Neural cell (in vitro differentiated cells): ENCODE data around the gene SPDYE2B. TPM values are rescaled to one million over a fixed set of nuclear protein-coding genes. Genes with fewer than 3 reads are reported as not detected.
"Not testable (repeated sequence)": the region's sequence is repeated elsewhere in the genome, so short reads cannot be mapped to it uniquely, and the experiment has no call there.

Experiments used
- H2AFZ ChIP-seq: fragments of 200-600, 300-800 bp; sonication (generic), shearing (Covaris generic); 2 replicates; pipeline ENCODE4 v1.6.0; 2014; ENCODE audit warnings: low read depth, mild to moderate bottlenecking, antibody characterized with exemption, low read length, moderate library complexity
- H3F3A ChIP-seq: fragments of 200-600 bp; shearing (Covaris generic); 2 replicates; pipeline ENCODE4 v1.6.1; 2016; ENCODE audit warnings: mild to moderate bottlenecking, moderate library complexity, mixed read lengths, antibody characterized with exemption, low read length; ENCODE audit not compliant: insufficient read depth, poor library complexity, severe bottlenecking
- H3K27ac ChIP-seq: fragments of 200-600, 300-800 bp; sonication (generic), shearing (Covaris generic); 2 replicates; pipeline ENCODE4 v1.5.1; 2014; ENCODE audit warnings: mild to moderate bottlenecking, low read length, moderate library complexity
- H3K27me3 ChIP-seq: fragments of 300-800, 200-600 bp; sonication (generic), shearing (Covaris generic); 2 replicates; pipeline ENCODE4 v1.6.0; 2014; ENCODE audit warnings: mild to moderate bottlenecking, low read depth, low read length, moderate library complexity; ENCODE audit not compliant: insufficient read depth
- H3K36me3 ChIP-seq: fragments of 300-800, 200-600 bp; sonication (generic), shearing (Covaris generic); 2 replicates; pipeline ENCODE4 v1.5.1; 2014; ENCODE audit warnings: mild to moderate bottlenecking, antibody characterized with exemption, low read length, moderate library complexity; ENCODE audit not compliant: insufficient read depth
- H3K4me2 ChIP-seq: fragments of 300-800, 200-600 bp; sonication (generic), shearing (Covaris generic); 2 replicates; pipeline ENCODE4 v1.6.0; 2014; ENCODE audit warnings: mild to moderate bottlenecking, low read length
- H3K4me3 ChIP-seq: fragments of 300-800, 200-600 bp; sonication (generic), shearing (Covaris generic); 2 replicates; pipeline ENCODE4 v1.5.1; 2014; ENCODE audit warnings: mild to moderate bottlenecking, low read length, moderate library complexity
- H3K79me2 ChIP-seq: fragments of 200-600 bp; shearing (Covaris generic); replicated peaks from 2 replicates; pipeline ENCODE4 v1.6.0; 2014; ENCODE audit warnings: mild to moderate bottlenecking, low read length, moderate library complexity; ENCODE audit not compliant: insufficient read depth
- H3K9ac ChIP-seq: fragments of 300-800, 200-600 bp; sonication (generic), shearing (Covaris generic); 2 replicates; pipeline ENCODE4 v1.6.1; 2016; ENCODE audit warnings: mild to moderate bottlenecking, low read length, mixed read lengths
- H3K9me2 ChIP-seq: fragments of 200-600 bp; shearing (Covaris generic); 2 replicates; pipeline ENCODE4 v1.6.1; 2016; ENCODE audit warnings: mild to moderate bottlenecking, low read length, mixed read lengths; ENCODE audit not compliant: insufficient read depth
- H3K9me3 ChIP-seq: fragments of 200-600, 300-800 bp; sonication (generic), shearing (Covaris generic); 2 replicates; pipeline ENCODE4 v1.6.1; 2016; ENCODE audit warnings: mild to moderate bottlenecking, mixed run types, low read length, moderate library complexity, mixed read lengths
- H4K20me1 ChIP-seq: fragments of 200-600 bp; shearing (Covaris generic); 2 replicates; pipeline ENCODE4 v1.6.1; 2016; ENCODE audit warnings: mild to moderate bottlenecking, mixed run types; ENCODE audit not compliant: insufficient read depth
- polyA plus RNA-seq: library from polyadenylated mRNA; depleted of rRNA; stranded (reverse); fragments of >200 nt; gene quantifications from 2 replicates; pipeline ENCODE4 v1.2.3, GENCODE V29; 2014

SPDYE2B gene
- polyA plus RNA-seq, 1 donor from 2014 or later: not detected

- not testable (repeated sequence) for H3K9me3 ChIP-seq, H4K20me1 ChIP-seq, H2AFZ ChIP-seq, H3F3A ChIP-seq, H3K79me2 ChIP-seq, H3K27me3 ChIP-seq, H3K36me3 ChIP-seq, H3K4me3 ChIP-seq, H3K4me2 ChIP-seq, H3K27ac ChIP-seq, H3K9ac ChIP-seq, H3K9me2 ChIP-seq
Observed at GRCh38 chr7:102682560-102682959, 32.4 kb downstream of the SPDYE2B start.

- H3F3A ChIP-seq, H3K79me2 ChIP-seq, H3K4me3 ChIP-seq, H3K36me3 ChIP-seq, H3K9me2 ChIP-seq, H3K9ac ChIP-seq, H3K27me3 ChIP-seq, H3K4me2 ChIP-seq, H4K20me1 ChIP-seq, H2AFZ ChIP-seq, H3K27ac ChIP-seq, H3K9me3 ChIP-seq: not testable (repeated sequence)
Observed at GRCh38 chr7:102688299-102689036, 38.3 kb downstream of the SPDYE2B start.

GRCh38 chr7:102689436-102690282 is 39.5 kb downstream of the SPDYE2B start:
- H3K4me2 ChIP-seq, H3K79me2 ChIP-seq, H4K20me1 ChIP-seq, H2AFZ ChIP-seq, H3K4me3 ChIP-seq, H3K27me3 ChIP-seq, H3K27ac ChIP-seq, H3K36me3 ChIP-seq, H3K9me2 ChIP-seq, H3K9ac ChIP-seq, H3F3A ChIP-seq, H3K9me3 ChIP-seq: not testable (repeated sequence)

- not testable (repeated sequence) for H3K27me3 ChIP-seq, H3K36me3 ChIP-seq, H3K79me2 ChIP-seq, H2AFZ ChIP-seq, H3K9ac ChIP-seq, H3K27ac ChIP-seq, H3K9me3 ChIP-seq, H3K4me2 ChIP-seq, H3K9me2 ChIP-seq, H3F3A ChIP-seq, H3K4me3 ChIP-seq, H4K20me1 ChIP-seq
Observed at GRCh38 chr7:102690602-102691001, 40.5 kb downstream of the SPDYE2B start.

DNA sequence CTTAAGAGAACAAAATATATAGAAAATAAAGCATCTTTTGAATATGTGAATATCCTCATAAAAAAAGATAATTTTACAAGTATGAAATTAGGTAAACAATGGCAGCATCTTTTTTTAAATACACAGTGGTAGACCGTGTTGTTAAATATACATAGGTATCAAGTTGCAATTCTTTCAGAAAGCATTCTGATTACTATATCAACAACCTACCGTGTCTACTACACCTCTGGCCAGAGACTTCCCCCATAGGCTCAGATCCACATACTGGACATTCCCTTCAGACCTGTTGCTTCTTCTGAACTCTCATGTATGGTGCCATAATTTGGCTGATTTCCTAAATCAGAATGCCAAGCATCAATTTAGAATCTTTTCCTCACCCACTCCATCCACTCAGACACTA is 43.9 kb downstream of the SPDYE2B start:
- not testable (repeated sequence) for H4K20me1 ChIP-seq, H3K27ac ChIP-seq, H2AFZ ChIP-seq, H3K9me2 ChIP-seq, H3K9me3 ChIP-seq, H3K79me2 ChIP-seq, H3K9ac ChIP-seq, H3K4me2 ChIP-seq, H3F3A ChIP-seq, H3K4me3 ChIP-seq, H3K36me3 ChIP-seq, H3K27me3 ChIP-seq

GRCh38 chr7:102695033-102695552 is 45.0 kb downstream of the SPDYE2B start:
- not testable (repeated sequence) for H3K4me3 ChIP-seq, H4K20me1 ChIP-seq, H3K79me2 ChIP-seq

GRCh38 chr7:102696009-102696408 is 45.9 kb downstream of the SPDYE2B start:
- not testable (repeated sequence) for H3K4me3 ChIP-seq, H3K79me2 ChIP-seq, H3K9me3 ChIP-seq, H3K27ac ChIP-seq, H3K4me2 ChIP-seq, H3K9me2 ChIP-seq, H3K9ac ChIP-seq, H3K27me3 ChIP-seq, H2AFZ ChIP-seq, H3K36me3 ChIP-seq, H4K20me1 ChIP-seq, H3F3A ChIP-seq

More at GRCh38 chr7:102695033-102695552, 45.0 kb downstream of the SPDYE2B start:
- H3K27ac ChIP-seq, H3K4me2 ChIP-seq, H2AFZ ChIP-seq, H3K9ac ChIP-seq, H3F3A ChIP-seq, H3K36me3 ChIP-seq, H3K9me3 ChIP-seq, H3K9me2 ChIP-seq, H3K27me3 ChIP-seq: not testable (repeated sequence)
